G401 (cell line): ENCODE results near the gene SUMO1. TPM values are rescaled to one million over a fixed set of nuclear protein-coding genes. Genes with fewer than 3 reads are reported as not detected.
"Not testable (repeated sequence)": the region's sequence is repeated elsewhere in the genome, so short reads cannot be mapped to it uniquely, and the experiment has no call there.

Experiments
- DNase-seq: peaks from one replicate; pipeline ENCODE4 v3.0.0-alpha.2; 2015; ENCODE audit warnings: low spot score
- in situ Hi-C: cut with HindIII; loops from 2 replicates; pipeline ENCODE4 v1.10.0; 2016; ENCODE audit warnings: low sequenced_read_pairs, mixed read lengths
- total RNA-seq: library from RNA; depleted of rRNA; stranded (reverse); fragments of >200 nt; shearing (Covaris generic); gene quantifications from 2 replicates; pipeline ENCODE4 v1.2.3, GENCODE V29; 2014; rRNA removed

SUMO1 gene
- 263 and 352 TPM in 2 replicates for total RNA-seq

DNA sequence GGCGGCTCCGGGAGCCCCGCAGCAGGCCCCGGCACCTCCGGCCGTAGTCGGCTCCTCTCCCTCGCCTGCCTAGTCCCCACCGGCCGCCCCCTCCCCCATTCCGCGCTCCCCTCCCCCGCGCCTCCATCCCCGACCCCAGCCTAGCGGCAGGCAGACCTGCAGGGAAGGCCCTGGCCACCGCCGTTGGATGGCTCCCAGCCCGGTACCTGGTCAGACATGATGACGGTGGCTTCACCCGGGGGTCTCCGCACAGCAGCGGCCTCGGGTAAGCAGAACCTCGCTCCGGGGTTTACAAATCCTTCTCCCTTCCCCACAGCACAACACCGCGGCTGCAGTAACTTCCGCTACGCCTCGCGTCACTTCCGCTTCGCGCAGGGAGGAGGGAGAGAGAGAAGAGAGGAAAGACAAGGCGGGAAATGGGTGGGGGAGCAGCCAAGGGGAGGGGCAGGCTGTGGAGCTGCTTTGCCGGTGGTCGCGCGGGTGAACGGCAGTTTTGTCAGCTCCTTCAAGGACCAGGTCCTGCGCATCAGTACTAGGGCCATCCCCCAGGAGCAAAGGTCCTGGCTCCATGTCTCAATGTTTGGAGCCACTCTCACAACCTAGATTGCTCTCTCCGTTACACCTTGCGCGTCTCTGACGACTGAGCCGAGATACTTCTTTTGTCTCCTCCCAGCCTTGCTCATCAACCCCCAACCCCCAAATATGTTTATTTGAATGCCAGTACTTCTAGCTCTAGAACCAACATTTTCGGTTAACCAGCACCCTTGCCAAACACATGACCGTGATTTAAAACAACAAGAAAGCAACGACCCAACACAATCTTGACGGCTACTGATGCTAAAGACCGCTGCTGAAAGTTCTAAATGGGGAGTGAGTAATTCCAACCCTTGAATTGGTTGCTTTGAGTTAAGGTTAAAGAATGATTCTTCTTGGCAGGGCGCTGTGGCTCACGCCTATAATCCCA is at the start of gene SUMO1:
Gene SUMO1 (minus strand): TSS at position 364 of the 964 bp plus-strand sequence. CDS start 146 bp downstream, at position 218.
- peak; percentile 97 for DNase-seq
- in situ Hi-C loops, result no loop called here

DNA sequence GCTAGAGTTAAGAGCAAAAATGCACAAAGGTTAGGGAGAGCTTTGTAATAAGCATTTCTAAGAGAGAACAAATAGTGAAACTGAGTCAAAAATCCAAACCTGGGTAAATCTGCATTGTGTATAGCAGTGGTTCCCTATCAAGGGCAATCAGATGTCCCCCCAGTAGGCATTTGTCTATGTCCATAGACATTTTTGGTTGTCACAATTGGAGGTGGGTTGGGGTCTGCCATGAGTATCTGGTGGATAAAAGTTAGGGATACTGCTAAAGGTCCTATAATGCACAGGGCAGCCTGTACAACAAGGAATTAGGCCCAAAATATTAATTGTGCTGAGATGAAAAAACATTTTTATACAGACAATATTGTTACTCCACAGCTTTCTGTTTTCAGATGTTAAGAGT is 48.2 kb upstream of the SUMO1 start:
- no peak for DNase-seq
- in situ Hi-C loops, result no loop called here

GRCh38 chr2:202278944-202279343 is 40.5 kb upstream of the SUMO1 start:
- in situ Hi-C loops, result no loop called here
- peak; percentile 61 for DNase-seq

DNA sequence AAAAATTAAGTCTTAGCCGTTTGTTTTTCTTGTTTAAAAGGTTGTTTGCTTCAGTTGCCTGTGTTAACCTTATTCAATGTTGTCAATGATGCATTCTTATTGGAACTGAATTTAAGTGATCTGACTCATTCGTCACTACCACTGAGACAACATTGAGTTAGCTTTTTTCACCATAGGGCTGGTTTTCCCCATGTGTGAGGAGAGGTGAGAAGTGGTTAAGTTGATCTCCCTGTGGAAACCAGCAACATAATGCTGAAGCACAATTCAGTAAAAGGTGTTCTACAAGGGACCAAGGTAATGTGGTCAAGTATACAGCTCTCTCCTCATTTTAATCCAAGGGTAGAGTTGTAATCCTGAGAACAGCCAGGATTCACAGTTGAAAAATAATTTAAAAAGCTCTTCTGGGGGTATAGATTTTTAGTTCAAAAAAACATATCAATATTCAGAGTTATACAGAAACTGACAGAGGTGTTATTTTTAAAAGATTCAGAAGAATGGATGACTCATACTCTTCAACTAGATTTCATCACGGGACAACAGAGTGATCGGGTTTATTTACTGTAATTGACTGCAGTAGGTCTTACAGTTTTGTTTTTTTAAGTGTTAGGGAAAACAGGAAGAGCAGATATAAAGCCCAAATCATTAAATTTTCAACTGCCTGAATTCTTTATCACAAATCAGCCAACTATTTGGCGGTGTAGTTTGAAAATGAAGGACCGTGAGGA is 39.8 kb upstream of the SUMO1 start:
- in situ Hi-C loops, result no loop called here
- no peak for DNase-seq

DNA sequence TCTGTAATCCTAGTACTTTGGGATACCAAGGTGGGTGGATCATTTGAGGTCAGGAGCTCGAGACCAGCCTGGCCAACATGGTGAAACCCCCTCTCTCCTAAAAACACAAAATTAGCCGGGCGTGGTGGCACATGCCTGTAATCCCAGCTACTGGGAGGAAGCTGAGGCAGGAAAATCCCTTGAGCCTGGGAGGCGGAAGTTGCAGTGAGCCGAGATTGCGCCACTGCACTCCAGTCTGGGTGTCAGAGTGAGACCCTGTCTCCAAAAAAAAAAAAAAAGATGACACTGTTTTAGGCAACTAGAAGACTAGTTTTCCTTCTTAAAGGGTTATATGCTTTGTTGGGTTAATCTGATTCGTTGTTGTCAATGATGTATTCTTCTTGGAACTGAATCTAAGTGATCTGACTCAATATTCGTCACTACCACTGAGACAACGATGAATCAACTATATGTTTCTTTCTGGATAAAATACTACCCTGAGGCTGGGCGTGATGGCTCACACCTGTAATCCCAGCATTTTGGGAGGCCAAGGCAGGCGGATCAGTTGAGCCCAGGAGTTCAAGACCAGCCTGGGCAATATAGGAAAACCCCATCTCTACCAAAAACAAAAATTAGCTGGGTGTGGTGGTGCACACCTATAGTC is 37.8 kb upstream of the SUMO1 start:
- in situ Hi-C loops, DNase-seq: not testable (repeated sequence)

- in situ Hi-C loops, result no loop called here
- no peak for DNase-seq
These were observed 32.1 kb upstream of the SUMO1 start for GRCh38 chr2:202270487-202270886.

DNA sequence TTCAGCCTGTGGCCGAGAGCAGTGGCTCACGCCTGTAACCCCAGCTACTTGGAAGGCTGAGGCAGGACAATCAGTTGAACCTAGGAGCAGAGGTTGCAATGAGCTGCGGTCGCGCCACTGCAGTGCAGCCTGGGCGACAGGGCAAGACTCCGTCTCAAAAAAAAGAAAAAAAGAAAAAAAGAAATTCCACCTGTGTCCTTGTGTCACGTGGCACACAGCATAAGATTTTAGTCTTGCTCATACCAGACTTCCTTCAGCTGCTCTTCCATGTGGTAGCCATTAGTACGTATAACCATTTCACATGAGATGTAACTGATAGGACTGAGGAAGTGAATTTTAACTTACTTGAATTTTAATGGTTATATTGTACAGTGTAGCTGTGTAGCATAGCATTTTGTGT is 31.2 kb upstream of the SUMO1 start:
- DNase-seq, result no peak
- in situ Hi-C loops, result no loop called here

DNA sequence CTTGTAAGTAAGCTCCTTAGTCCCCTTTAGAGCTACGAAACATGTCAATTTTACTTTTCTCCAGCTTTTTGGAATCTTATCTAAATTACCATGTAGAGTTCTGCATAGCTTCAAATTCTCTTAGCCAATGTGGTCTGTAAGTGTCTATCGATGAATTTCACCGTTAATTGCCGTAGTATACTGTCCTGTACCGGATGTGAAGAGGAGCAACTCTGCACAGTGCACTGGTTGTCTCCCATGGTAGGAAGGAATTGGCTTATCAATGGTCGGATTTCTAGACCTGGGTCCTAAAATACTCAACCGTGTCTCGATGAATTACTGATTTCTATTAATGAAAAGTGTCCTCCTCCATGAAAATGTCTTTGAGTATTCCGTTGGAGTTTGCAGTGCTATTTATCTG is 29.1 kb upstream of the SUMO1 start:
- DNase-seq, result no peak
- in situ Hi-C loops, result no loop called here

DNA sequence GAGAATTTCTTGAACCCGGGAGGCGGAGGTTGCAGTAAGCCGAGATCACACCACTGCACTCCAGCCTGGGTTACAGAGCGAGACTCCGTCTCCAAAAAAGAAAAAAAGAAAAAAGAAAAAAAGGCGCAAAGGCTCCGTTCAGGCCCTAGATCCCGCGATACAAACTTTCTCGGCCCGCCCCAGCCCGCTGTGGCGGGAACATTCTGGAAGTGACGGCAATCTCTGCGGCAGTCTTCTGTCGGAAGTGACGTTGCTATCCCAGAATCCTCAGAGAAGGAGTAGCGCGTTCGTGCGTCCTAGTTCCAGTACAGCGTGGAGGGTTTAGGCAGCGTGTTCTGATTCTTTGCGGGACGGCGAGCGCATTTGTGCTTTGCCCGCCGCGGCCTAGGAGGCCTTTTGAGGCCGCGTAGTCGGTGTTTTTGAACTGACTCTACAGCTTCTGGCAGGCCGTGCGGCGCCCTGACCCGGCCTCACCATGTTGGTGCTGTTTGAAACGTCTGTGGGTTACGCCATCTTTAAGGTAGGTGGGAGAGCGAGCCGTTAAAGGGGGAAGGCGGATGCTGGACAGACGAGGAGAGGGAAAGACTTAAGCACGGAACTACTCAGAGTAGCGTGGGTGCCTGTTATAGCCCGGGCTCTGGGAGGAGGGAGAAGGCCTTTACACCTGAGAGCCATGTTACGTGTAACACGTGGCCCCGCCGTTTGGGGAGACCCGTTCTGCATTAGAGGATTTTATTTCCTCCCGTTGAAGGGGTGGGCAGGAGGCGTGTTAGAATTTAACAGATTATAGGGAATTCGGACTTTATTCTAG is 27.3 kb upstream of the SUMO1 start, which contains the start of gene NOP58:
Gene NOP58 (plus strand): TSS at position 297 of the 811 bp plus-strand sequence. CDS start 179 bp downstream, at position 476.
- in situ Hi-C loops, result no loop called here
- peak; percentile 97 for DNase-seq

DNA sequence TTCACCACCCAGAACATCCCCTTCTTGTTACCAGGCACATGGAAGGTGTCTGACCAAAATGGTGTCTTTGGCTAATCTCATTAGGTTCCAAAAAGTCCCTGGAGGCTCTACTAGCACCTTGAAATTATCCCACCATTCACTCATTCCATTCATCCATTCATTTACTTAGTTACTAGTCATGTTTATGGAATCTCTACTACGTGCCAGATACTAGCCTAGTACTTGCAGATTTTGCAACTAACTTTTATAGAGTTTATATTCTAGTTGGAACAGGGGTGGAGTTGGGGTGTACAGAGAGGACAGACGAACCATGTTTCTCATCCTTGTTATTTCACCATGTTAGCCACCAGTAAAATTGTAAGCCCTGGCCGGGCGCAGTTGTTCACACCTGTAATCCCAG is 23.1 kb upstream of the SUMO1 start:
- no peak for DNase-seq
- in situ Hi-C loops, result no loop called here

DNA sequence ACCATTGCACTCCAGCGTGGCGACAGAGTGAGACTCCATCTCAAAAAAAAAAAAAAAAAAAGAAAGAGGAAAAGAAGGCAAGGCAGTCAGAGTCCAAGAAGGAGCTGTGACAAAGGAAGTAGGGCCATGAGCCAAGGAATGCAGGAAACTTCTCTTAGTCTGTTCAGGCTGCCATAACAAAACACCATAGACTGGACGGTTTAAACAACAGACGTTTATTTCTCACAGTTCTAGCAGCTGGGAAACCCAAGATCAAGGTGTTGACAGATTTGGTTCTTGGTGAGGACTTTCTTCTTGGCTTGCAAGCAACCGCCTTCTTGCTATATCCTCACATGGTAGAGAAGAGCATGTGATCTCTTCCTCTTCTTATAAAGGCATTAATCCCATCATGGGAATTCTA is 13.1 kb upstream of the SUMO1 start:
- in situ Hi-C loops, result no loop called here
- no peak for DNase-seq

GRCh38 chr2:202249521-202250253 is 11.3 kb upstream of the SUMO1 start:
- DNase-seq, result no peak
- in situ Hi-C loops, result no loop called here

- in situ Hi-C loops, result not testable (repeated sequence)
These were observed 9.3 kb upstream of the SUMO1 start for GRCh38 chr2:202247710-202248109.

GRCh38 chr2:202237787-202238233 is 587 bp downstream of the SUMO1 start:
- peak; percentile 35 for DNase-seq
- in situ Hi-C loops, result no loop called here

More at GRCh38 chr2:202247710-202248109, 9.3 kb upstream of the SUMO1 start:
- DNase-seq, result not testable (repeated sequence)

GRCh38 chr2:202221873-202222272 is 16.5 kb downstream of the SUMO1 start:
- no peak for DNase-seq
- in situ Hi-C loops, result no loop called here

GRCh38 chr2:202215179-202215578 is 23.2 kb downstream of the SUMO1 start:
- in situ Hi-C loops, result no loop called here
- no peak for DNase-seq

DNA sequence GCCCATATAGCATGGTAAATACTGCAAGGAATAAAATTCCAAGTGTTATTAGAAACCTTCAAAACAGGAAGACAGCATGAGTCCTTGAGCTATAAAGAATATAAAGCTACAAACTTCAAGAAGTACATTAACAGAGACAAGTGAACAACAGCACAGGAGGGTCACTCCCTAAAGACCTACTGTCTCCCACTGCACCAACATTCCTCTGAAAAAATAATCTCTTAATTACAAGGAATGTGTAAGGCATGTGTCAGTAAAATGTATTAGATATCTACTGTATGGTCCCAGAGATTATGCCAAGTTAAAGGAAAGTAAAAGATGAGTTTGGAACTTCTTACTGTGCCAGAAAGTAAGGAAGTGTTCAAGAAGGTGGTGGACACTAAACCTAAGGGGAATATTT is 29.9 kb downstream of the SUMO1 start:
- no peak for DNase-seq
- in situ Hi-C loops, result no loop called here

- no peak for DNase-seq
- in situ Hi-C loops, result no loop called here
These were observed 33.5 kb downstream of the SUMO1 start for GRCh38 chr2:202204855-202205254.
